Measurements from ENCODE around the gene DARS1. TPM values are rescaled to one million over a fixed set of nuclear protein-coding genes. Genes with fewer than 3 reads are reported as not detected.

The DARS1 gene
- polyA plus RNA-seq, 1 of the 3 experiments (the other 2 are of a cell fraction) = 52.2 TPM

- Histone ChIP-seq H3K79me2 (ENCODE audit: insufficient read depth) (no peaks in the 10 kb centered on the region), H2AFZ (ENCODE audit: low read depth) (no peak overlapping the region), H3K4me2 (no peak overlapping the region), H3K9me3 (no peaks in the 10 kb centered on the region), H3K27ac (ENCODE audit: low read depth in 2 of 2, low read length in 1 of 2) (no peak overlapping the region), H3K4me1 (ENCODE audit: control insufficient read depth in 1 of 2, insufficient read depth in 2 of 2, low read depth in 1 of 2, low read length in 1 of 2) (no peaks in the 10 kb centered on the region; a peak in 1 of 4 replicates), H3K9me2 (no peaks in the 10 kb centered on the region), H3K9ac (no peak overlapping the region), H4K20me1 (ENCODE audit: insufficient read depth) (no peaks in the 10 kb centered on the region), H3K27me3 (ENCODE audit: insufficient read depth) (no peaks in the 10 kb centered on the region; the same call in 1 of the 2 replicates), H3F3A (replicated peaks; ENCODE audit: insufficient read depth) (no peaks in the 10 kb centered on the region), H3K36me3 (replicated peaks in 1 of 2; ENCODE audit: control insufficient read depth in 1 of 2, insufficient read depth in 2 of 2, low read length in 1 of 2) (no peaks in the 10 kb centered on the region), H3K4me3 (ENCODE audit: low read depth in 2 of 2, low read length in 1 of 2) (no peak overlapping the region)
- no peak for DNase-seq
- POLR2A ChIA-PET = no interaction called here
- CTCF ChIA-PET = interaction anchor here (1.8 to 4.8 kb wide), 2 partner anchors 17 to 129 kb away, joined by 5 to 17 read pairs; no protein-coding TSS in a partner anchor
- TF ChIP-seq EP300 (IDR thresholded peaks at IDR 0.05; ENCODE audit: borderline replicate concordance in 1 of 2, low read depth in 1 of 2, low read length in 1 of 2) (no peak), ELF1 (IDR thresholded peaks at IDR 0.05) (no peak), TCF12 (IDR thresholded peaks at IDR 0.05) (no peak), SIN3A (IDR thresholded peaks at IDR 0.05; ENCODE audit: borderline replicate concordance, low read depth, low read length) (no peak)
- WGBS (ENCODE audit: low lambda C conversion rate) = 38% methylated on average over 2 of the region's 2 CpGs
Observed at GRCh38 chr2:136014411-136014810, 29.0 kb upstream of the DARS1 start.

GRCh38 chr2:136013955-136014354 lies 28.5 kb upstream of the DARS1 start:
- no peak for DNase-seq
- Histone ChIP-seq H3K36me3 (replicated peaks in 1 of 2; ENCODE audit: control insufficient read depth in 1 of 2, insufficient read depth in 2 of 2, low read length in 1 of 2) (no peaks in the 10 kb centered on the region), H3K4me1 (ENCODE audit: control insufficient read depth in 1 of 2, insufficient read depth in 2 of 2, low read depth in 1 of 2, low read length in 1 of 2) (no peaks in the 10 kb centered on the region; a peak in 1 of 4 replicates), H3K9me2 (no peaks in the 10 kb centered on the region), H3K27me3 (ENCODE audit: insufficient read depth) (no peaks in the 10 kb centered on the region; the same call in 1 of the 2 replicates), H3F3A (replicated peaks; ENCODE audit: insufficient read depth) (no peaks in the 10 kb centered on the region), H3K9ac (no peak overlapping the region), H3K9me3 (no peaks in the 10 kb centered on the region), H2AFZ (ENCODE audit: low read depth) (no peak overlapping the region), H3K79me2 (ENCODE audit: insufficient read depth) (no peaks in the 10 kb centered on the region), H3K4me2 (no peak overlapping the region), H3K27ac (ENCODE audit: low read depth in 2 of 2, low read length in 1 of 2) (no peak overlapping the region), H4K20me1 (ENCODE audit: insufficient read depth) (no peaks in the 10 kb centered on the region), H3K4me3 (ENCODE audit: low read depth in 2 of 2, low read length in 1 of 2) (no peak overlapping the region)
- ChIA-PET POLR2A (no interaction called here), CTCF (interaction anchor here (4.8 kb wide), 1 partner anchor 17 kb away, joined by 17 read pairs; no protein-coding TSS in a partner anchor)
- TF ChIP-seq RXRA (IDR thresholded peaks at IDR 0.05; ENCODE audit: borderline replicate concordance, low read depth) (no peak), FOXJ3 (CRISPR knock-in tag; IDR thresholded peaks at IDR 0.05) (no peak), RCOR1 (IDR thresholded peaks at IDR 0.05; ENCODE audit: low read length) (no peak), PBX3 (IDR thresholded peaks at IDR 0.05) (no peak), TCF12 (IDR thresholded peaks at IDR 0.05) (no peak), ZBTB33 (IDR thresholded peaks at IDR 0.05; ENCODE audit: borderline replicate concordance, low read depth) (no peak)
- 55% methylated on average over 4 of the region's 4 CpGs for WGBS (ENCODE audit: low lambda C conversion rate)

Measured in SK-N-SH (cell line).